K562 (cell line): ENCODE data around the gene C1QBP. TPM values are rescaled to one million over a fixed set of nuclear protein-coding genes. Genes with fewer than 3 reads are reported as not detected.

Source experiments
- ARID3A ChIP-seq: IDR thresholded peaks from 2 replicates; pipeline ENCODE4 v1.6.1; 2012; ENCODE audit warnings: low read depth, low read length, improper control_type of control experiment, borderline replicate concordance
- CAMTA2 ChIP-seq: fragments of 250-450 bp; sonication (Bioruptor Pico); conservative IDR thresholded peaks from 2 replicates; pipeline ENCODE4 v1.5.1; 2022
- E2F4 ChIP-seq: sonication (generic); formaldehyde crosslinking; IDR thresholded peaks from 2 replicates; pipeline ENCODE4 v1.8.0; 2022; ENCODE audit warnings: mild to moderate bottlenecking, low read depth, missing genetic modification reagents
- FIP1L1 ChIP-seq: fragments of 200-400 bp; formaldehyde crosslinking; IDR thresholded peaks from 2 replicates; pipeline ENCODE4 v1.6.1; 2018; ENCODE audit warnings: mild to moderate bottlenecking, low read depth, low read length; ENCODE audit not compliant: poor library complexity, severe bottlenecking
- JUNB ChIP-seq: fragments of 450-650 bp; formaldehyde crosslinking; conservative IDR thresholded peaks from 2 replicates; pipeline ENCODE4 v1.4.0; 2020; ENCODE audit warnings: mild to moderate bottlenecking
- KAT7 ChIP-seq: sonication (generic); formaldehyde crosslinking; IDR thresholded peaks from 2 replicates; pipeline ENCODE4 v1.8.0; 2022; ENCODE audit warnings: missing genetic modification reagents, mild to moderate bottlenecking, borderline replicate concordance
- REST ChIP-seq, 2 experiments: fragments of 450-650 bp; formaldehyde crosslinking in 1 of 2; IDR thresholded peaks; 2 replicates each; pipeline versions ENCODE4 v1.4.0 to v1.6.1; 2014 to 2020; ENCODE audit warnings: mild to moderate bottlenecking in 2 of 2, borderline replicate concordance in 1 of 2, low read depth in 1 of 2
- ZNF146 ChIP-seq: IDR thresholded peaks from one replicate; pipeline ENCODE4 v1.6.1; 2018; ENCODE audit warnings: missing compliant biosample characterization; ENCODE audit not compliant: unreplicated experiment
- ZNF23 ChIP-seq: fragments of 250-450 bp; sonication (Bioruptor Pico); IDR thresholded peaks from 2 replicates; pipeline ENCODE4 v1.4.0; 2020; ENCODE audit warnings: mild to moderate bottlenecking
- ZNF592 ChIP-seq: fragments of 450-650 bp; IDR thresholded peaks from 2 replicates; pipeline ENCODE4 v1.6.1; 2017; ENCODE audit warnings: antibody characterized with exemption, mild to moderate bottlenecking
- ZSCAN32 ChIP-seq: fragments of 450-650 bp; formaldehyde crosslinking; IDR thresholded peaks from 2 replicates; pipeline ENCODE4 v1.4.0; 2020; ENCODE audit warnings: mild to moderate bottlenecking, moderate library complexity
- polyA plus RNA-seq, 8 experiments: library from polyadenylated mRNA; depleted of rRNA in 4 of 8; stranded (reverse) in 5 of 8; unstranded in 3 of 8; fragments of >200 nt; fragmentation: Nextera tagmentation in 2 of 8; fragmentation: Illumina TruSeq in 1 of 8; extraction: Ambion mirVana in 2 of 8; extraction: Trizol in 1 of 8; gene quantifications; 2 replicates each; pipeline versions ENCODE4 v1.2.1 to v1.2.3, GENCODE V29; 2011 to 2014; ENCODE audit warnings: inconsistent platforms in 1 of 8, missing spikeins in 1 of 8
- total RNA-seq, 7 experiments: library from RNA; depleted of rRNA in 6 of 7; stranded (reverse); fragments of >200 nt in 6 of 7; fragmentation: Illumina TruSeq in 2 of 7; extraction: Trizol in 2 of 7; gene quantifications; 2 replicates each; pipeline versions ENCODE4 v1.2.1 to v1.2.3, GENCODE V29; 2011 to 2021; ENCODE audit warnings: low replicate concordance in 1 of 7

C1QBP gene
- total and polyA plus RNA-seq, 9 of the 15 experiments (the other 6 are each of a cell fraction or from before 2014, with no cell fraction given), result 90.7 to 665 (median 414) TPM

GRCh38 chr17:5419356-5419958 is 19.5 kb downstream of the C1QBP start, which contains the start of gene NUP88 (continued):
- TF ChIP-seq ZNF592 (no peak), ZNF23 (CRISPR knock-in tag) (no peak), REST (IDR thresholded peaks at IDR 0.05; ENCODE audit: borderline replicate concordance) (no peak), REST (CRISPR knock-in tag; IDR thresholded peaks at IDR 0.05; ENCODE audit: low read depth) (no peak), KAT7 (0 out of 2 replicates have a peak, but pooled peaks have one; percentile 13), ARID3A (no peak), E2F4 (CRISPR knock-in tag) (peak; percentile 47; the same call in 1 of the 2 replicates), CAMTA2 (CRISPR knock-in tag) (no peak), JUNB (CRISPR knock-in tag) (no peak), FIP1L1 (peak; percentile 28), ZNF146 (CRISPR knock-in tag) (no peak), ZSCAN32 (CRISPR knock-in tag) (no peak)
